Gastrocnemius medialis (tissue), 4 donors: ENCODE results near the gene PTCH2.

Experiments used
- POLR2A ChIP-seq, 2 donors: fragments of 450-650 bp; IDR thresholded peaks; one replicate each; pipeline ENCODE4 v1.6.1; 2017; ENCODE audit warnings: antibody characterized with exemption in 2 of 2, mild to moderate bottlenecking in 2 of 2, moderate library complexity in 2 of 2
- TF ChIP-seq, protein P1 (sequence below), 5 experiments: fragments of 450-650 bp in 3 of 5; fragments of 200-600 bp in 2 of 5; sonication (generic) in 2 of 5; IDR thresholded peaks in 4 of 5; conservative IDR thresholded peaks in 1 of 5; 1 replicate in 4 of 5; 2 replicates in 1 of 5; pipeline ENCODE4 v1.5.1; 2016 to 2019; ENCODE audit warnings: antibody characterized with exemption in 5 of 5, mild to moderate bottlenecking in 3 of 5, moderate library complexity in 3 of 5

DNA sequence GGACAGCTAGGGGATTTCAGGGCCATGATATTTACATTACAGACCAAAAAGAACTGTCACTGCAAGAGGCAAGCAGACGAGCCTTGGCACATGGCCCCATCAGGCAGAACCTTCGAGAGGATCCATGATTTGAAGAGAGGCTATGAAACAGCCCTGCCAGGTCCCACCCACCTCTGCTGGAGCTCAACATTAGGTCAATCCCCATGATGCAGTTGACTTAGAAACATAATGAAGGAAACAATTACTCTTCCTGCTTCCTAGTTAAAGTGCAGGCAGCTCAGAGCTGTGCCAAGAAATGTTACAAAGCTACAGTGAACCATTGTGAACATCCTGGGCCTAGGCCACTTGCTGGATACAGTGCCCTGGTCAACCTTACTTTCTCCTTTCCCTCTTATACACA lies 41.7 kb upstream of the PTCH2 start:
- no peak for TF ChIP-seq POLR2A (IDR thresholded peaks at IDR 0.05)
- TF ChIP-seq, protein P1, sequence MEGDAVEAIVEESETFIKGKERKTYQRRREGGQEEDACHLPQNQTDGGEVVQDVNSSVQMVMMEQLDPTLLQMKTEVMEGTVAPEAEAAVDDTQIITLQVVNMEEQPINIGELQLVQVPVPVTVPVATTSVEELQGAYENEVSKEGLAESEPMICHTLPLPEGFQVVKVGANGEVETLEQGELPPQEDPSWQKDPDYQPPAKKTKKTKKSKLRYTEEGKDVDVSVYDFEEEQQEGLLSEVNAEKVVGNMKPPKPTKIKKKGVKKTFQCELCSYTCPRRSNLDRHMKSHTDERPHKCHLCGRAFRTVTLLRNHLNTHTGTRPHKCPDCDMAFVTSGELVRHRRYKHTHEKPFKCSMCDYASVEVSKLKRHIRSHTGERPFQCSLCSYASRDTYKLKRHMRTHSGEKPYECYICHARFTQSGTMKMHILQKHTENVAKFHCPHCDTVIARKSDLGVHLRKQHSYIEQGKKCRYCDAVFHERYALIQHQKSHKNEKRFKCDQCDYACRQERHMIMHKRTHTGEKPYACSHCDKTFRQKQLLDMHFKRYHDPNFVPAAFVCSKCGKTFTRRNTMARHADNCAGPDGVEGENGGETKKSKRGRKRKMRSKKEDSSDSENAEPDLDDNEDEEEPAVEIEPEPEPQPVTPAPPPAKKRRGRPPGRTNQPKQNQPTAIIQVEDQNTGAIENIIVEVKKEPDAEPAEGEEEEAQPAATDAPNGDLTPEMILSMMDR (IDR thresholded peaks at IDR 0.05 in 4 of 5, conservative IDR thresholded peaks at IDR 0.05 in 1 of 5): no peak
